Measurements from ENCODE around the gene WRNIP1. TPM values are rescaled to one million over a fixed set of nuclear protein-coding genes. Genes with fewer than 3 reads are reported as not detected.
A peak's percentile ranks its signal among the peaks of the same experiment; 100 is the strongest.

WRNIP1 gene
- total RNA-seq, 1 experiment from 2014 or later: 78.8 TPM

- H3K27ac ChIP-seq (ENCODE audit: low read depth, low read length): no peak overlapping the region
- intact Hi-C loops (cut with micrococcal nuclease): loop anchor here (5.0 kb wide), 1 partner anchor 263 kb away; no protein-coding TSS in a partner anchor
Measured at GRCh38 chr6:2794171-2794730, 29.1 kb downstream of the WRNIP1 start.

GRCh38 chr6:2795162-2795561, 30.0 kb downstream of the WRNIP1 start:
- no peak for DNase-seq (ENCODE audit: low read depth, low spot score)
- Histone ChIP-seq H3K36me3 (ENCODE audit: control insufficient read depth in 1 of 2, insufficient read depth in 2 of 2, low read length in 2 of 2) (no peaks in the 10 kb centered on the region), H4K20me1 (ENCODE audit: insufficient read depth) (no peaks in the 10 kb centered on the region), H3K4me1 (ENCODE audit: control insufficient read depth in 1 of 2, insufficient read depth in 2 of 2, low read length in 2 of 2) (peaks cover 13 to 72% of the 10 kb centered on the region in 2 experiments; a peak in 3 of 4 replicates), H3K9me3 (ENCODE audit: control insufficient read depth in 1 of 2, insufficient read depth in 1 of 2, low read depth in 1 of 2, low read length in 2 of 2) (no peaks in the 10 kb centered on the region), H3K27ac (ENCODE audit: low read depth, low read length) (no peak overlapping the region), H3K79me2 (ENCODE audit: insufficient read depth, low read length) (no peaks in the 10 kb centered on the region), H2AFZ (ENCODE audit: low read depth, low read length, poor library complexity, severe bottlenecking) (no peak overlapping the region), H3K27me3 (ENCODE audit: insufficient read depth, low read length) (no peaks in the 10 kb centered on the region), H3K4me3 (replicated peaks in 1 of 2; ENCODE audit: low read depth in 1 of 2, low read length in 2 of 2) (no peak overlapping the region), H3K4me2 (ENCODE audit: low read length) (no peak overlapping the region), H3K9ac (ENCODE audit: low read length) (no peak overlapping the region), H3K9me2 (ENCODE audit: insufficient read depth) (no peaks in the 10 kb centered on the region)
- ChIA-PET RAD21 (ENCODE audit: low non-redundant PET in 1 of 2, low total read pairs in 2 of 2, uncharacterized antibody in 2 of 2, unreplicated experiment in 2 of 2) (no interaction called here), CTCF (interaction anchor here (2.1 kb wide), 1 partner anchor 157 kb away, joined by 5 read pairs; no protein-coding TSS in a partner anchor), POLR2A (no interaction called here)
- TF ChIP-seq FOSL1 (IDR thresholded peaks at IDR 0.05; ENCODE audit: low read depth): no peak
- TF ChIP-seq, protein P1, sequence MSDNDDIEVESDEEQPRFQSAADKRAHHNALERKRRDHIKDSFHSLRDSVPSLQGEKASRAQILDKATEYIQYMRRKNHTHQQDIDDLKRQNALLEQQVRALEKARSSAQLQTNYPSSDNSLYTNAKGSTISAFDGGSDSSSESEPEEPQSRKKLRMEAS (IDR thresholded peaks at IDR 0.05): 0 out of 2 replicates have a peak, but pooled peaks have one; percentile 1
- no peak for TF ChIP-seq SRF (IDR thresholded peaks at IDR 0.05; ENCODE audit: low read depth)
- no peak for TF ChIP-seq ZFX (IDR thresholded peaks at IDR 0.05)
- BruUV-seq (replicated peaks): no TSS peak
- ATAC-seq: no peak
- intact Hi-C loops (cut with micrococcal nuclease): no loop called here

More at GRCh38 chr6:2794171-2794730, 29.1 kb downstream of the WRNIP1 start:
- Histone ChIP-seq H3K4me3 (replicated peaks in 1 of 2; ENCODE audit: low read depth in 1 of 2, low read length in 2 of 2) (no peak overlapping the region), H3K9me2 (ENCODE audit: insufficient read depth) (no peaks in the 10 kb centered on the region), H4K20me1 (ENCODE audit: insufficient read depth) (no peaks in the 10 kb centered on the region), H3K36me3 (ENCODE audit: control insufficient read depth in 1 of 2, insufficient read depth in 2 of 2, low read length in 2 of 2) (no peaks in the 10 kb centered on the region), H2AFZ (ENCODE audit: low read depth, low read length, poor library complexity, severe bottlenecking) (no peak overlapping the region), H3K4me2 (ENCODE audit: low read length) (peak overlapping the region; percentile 5; the same call in 1 of the 2 replicates), H3K9me3 (ENCODE audit: control insufficient read depth in 1 of 2, insufficient read depth in 1 of 2, low read depth in 1 of 2, low read length in 2 of 2) (no peaks in the 10 kb centered on the region), H3K79me2 (ENCODE audit: insufficient read depth, low read length) (no peaks in the 10 kb centered on the region), H3K9ac (ENCODE audit: low read length) (no peak overlapping the region), H3K27me3 (ENCODE audit: insufficient read depth, low read length) (no peaks in the 10 kb centered on the region), H3K4me1 (ENCODE audit: control insufficient read depth in 1 of 2, insufficient read depth in 2 of 2, low read length in 2 of 2) (peaks cover 13 to 66% of the 10 kb centered on the region in 2 experiments; a peak in 3 of 4 replicates)
- BruUV-seq (replicated peaks): no TSS peak
- ATAC-seq (no peak), DNase-seq (ENCODE audit: low read depth, low spot score) (no peak)
- POLR2A ChIA-PET: no interaction called here
- CTCF ChIA-PET: no interaction called here
- RAD21 ChIA-PET (ENCODE audit: low non-redundant PET in 1 of 2, low total read pairs in 2 of 2, uncharacterized antibody in 2 of 2, unreplicated experiment in 2 of 2): no interaction called here
- TF ChIP-seq, protein P1 (IDR thresholded peaks at IDR 0.05): 0 out of 2 replicates have a peak, but pooled peaks have one; percentile 2
- no peak for TF ChIP-seq FOSL1 (IDR thresholded peaks at IDR 0.05; ENCODE audit: low read depth)

All from HCT116 (cell line).